Measurements from ENCODE around the gene SERTAD1. TPM values are rescaled to one million over a fixed set of nuclear protein-coding genes. Genes with fewer than 3 reads are reported as not detected.

Gene SERTAD1, protein sequence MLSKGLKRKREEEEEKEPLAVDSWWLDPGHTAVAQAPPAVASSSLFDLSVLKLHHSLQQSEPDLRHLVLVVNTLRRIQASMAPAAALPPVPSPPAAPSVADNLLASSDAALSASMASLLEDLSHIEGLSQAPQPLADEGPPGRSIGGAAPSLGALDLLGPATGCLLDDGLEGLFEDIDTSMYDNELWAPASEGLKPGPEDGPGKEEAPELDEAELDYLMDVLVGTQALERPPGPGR
- total RNA-seq, result 21.4 and 23.4 TPM in 2 replicates

DNA sequence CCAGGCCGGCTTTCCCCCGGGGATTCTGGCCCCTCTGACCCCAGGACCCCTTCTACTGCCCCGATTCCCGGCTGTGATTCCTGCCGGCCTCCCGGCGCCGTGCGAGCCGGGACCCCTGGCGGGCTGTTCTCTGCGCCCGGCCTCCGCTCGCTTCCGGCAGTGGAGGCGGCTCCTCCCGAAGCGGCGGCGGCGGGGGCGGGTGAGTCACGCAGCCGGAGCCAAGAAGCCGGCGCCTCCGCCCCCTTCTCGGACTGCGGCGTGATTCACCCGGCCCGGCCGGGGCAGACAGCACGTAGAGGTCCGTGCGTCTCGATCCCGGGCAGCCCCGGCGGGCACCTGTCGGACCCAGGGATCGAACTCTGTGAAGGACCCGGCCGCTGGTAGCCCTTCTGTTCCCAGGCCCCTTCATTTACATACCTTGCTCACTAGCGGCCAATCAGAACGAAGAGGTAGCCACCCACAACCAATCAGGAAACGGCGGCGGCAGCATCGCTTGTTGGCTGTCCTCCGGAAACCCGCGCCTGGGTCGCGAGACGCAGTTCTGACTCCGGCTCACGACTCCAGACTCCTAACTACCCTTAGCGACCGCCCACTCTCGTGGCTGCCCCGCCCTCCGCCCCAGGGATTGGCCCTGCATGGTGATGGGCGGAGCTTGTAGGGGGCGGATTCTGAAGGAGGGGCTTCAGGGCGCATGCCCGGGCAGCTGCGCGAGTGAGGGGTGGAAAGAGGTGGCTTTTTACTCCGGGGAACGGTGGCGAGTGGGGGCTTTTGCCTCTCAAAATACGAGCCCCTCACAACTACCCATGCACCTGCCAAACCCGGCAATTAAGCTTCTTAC lies at the start of gene SERTAD1:
SERTAD1 (minus strand) TSS at position 543 of the 838 bp plus-strand sequence. CDS start 2,446 bp downstream, outside the sequence.

DNA sequence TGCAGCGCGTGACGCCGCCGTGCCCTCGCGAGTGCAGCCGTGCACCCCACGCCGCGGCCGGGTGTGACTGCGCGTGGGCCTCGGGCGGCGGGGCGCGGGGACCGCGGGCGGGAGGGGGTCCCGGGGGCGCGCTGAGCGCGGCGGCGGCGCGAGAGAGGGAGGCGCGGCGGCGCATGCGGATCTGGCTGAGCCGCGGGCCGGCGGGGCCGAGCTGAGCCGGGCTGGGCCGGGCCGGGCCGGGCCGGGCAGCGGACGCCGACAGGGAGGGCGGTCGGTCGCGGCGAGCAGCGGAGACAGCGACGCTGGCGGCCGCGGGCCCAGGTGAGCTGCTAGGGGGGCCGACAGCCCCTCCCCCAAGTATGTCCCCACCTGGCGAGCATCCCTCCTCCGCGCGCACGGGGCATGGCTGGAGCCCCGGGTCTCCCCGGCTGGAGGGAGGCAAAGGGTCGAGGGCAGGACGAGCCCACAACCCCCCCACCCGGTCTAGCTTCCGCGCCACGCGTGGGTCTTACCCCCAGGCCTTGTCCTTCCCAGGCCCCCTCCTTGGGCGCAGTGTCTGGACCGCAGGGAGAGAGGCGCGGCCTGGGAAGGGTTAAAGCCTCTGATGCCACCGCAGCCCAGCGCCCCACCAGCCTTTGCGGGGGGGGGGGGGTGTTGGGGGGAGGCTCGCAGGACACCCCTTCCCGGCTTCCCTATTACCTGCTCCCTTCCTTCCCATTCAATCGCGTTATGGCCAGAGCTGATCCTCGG lies 41.4 kb upstream of the SERTAD1 start, which contains the start of gene SPTBN4:
SPTBN4 (plus strand) TSS at position 17 of the 750 bp plus-strand sequence. CDS start 5,621 bp downstream, outside the sequence.

DNA sequence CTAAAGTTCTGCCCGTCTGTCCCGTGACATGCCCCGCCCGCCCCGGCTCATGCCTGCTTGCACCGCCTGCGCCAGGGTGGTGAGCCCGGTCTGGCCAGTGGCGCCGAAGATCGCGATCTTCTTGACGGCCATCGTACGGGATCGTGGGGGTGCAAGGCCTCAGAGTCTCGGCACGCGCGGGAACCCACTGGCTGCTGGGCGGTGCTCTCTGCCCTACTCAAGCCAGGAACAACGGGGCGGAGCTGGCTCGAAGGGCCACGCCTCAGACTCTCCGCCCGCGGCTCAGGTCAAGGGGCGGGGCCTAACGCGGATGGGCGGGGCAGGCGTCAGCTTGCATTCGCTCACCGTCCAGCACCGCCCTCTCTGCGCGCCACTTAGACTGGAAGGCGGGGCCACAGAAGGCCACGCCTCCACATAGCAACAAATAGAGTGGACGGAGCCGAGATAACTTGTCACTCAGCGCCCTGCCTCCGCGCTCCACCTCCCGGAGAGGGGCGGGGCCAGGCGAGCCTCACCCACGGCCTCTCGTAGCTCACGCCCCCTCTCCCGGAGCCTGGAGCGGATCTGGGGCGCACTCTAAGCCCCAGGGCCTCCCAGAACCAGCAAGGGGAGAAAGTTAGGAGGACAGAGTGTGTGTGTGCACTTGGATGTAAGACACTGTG lies 39.9 kb upstream of the SERTAD1 start, which contains the start of gene BLVRB:
BLVRB (minus strand) TSS at position 189 of the 662 bp plus-strand sequence; CDS start at position 132, 57 bp downstream.

DNA sequence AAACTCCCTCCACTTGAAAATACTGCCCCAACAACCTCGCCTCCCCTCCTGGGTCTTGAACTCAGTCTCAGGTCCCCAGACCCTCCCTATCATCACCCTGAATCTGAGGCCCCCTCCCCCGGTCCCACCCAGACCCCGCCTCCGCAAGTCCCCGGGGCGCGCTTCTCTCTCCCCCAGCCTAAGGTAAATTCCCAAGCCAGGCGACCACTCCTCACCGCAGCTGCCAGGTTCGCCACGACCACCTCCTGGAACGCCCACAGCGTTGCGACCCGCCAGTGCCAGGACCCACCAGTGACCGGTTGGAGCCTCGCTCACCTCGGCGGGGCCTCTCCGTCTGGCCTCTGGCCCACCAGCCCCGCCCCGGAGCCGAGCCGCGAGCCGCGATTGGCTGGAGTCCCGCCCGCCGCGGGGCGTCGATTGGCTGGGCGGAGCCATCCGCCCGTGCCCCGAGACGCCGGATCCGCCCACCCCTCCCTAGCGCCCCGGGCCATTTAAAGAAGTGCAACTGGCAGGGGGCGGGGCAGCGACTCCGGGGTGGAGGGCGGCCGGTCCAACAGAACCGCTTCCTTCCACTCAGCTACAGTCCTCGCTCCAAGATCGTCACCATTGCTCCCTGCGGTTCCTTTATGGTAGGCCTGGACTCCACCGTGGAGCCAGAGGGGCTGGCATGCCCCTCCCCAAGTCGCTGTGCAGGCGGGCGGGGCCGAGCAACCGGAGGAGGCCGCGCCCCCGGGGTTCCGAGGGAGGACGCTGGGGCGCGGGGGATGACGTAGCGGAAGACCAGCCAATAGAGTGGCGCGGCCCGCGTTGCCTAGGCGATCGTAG lies 18.4 kb upstream of the SERTAD1 start, which contains the start of gene SERTAD3:
SERTAD3 (minus strand) TSS at position 336 of the 825 bp plus-strand sequence. CDS start 2,255 bp downstream, outside the sequence.

DNA sequence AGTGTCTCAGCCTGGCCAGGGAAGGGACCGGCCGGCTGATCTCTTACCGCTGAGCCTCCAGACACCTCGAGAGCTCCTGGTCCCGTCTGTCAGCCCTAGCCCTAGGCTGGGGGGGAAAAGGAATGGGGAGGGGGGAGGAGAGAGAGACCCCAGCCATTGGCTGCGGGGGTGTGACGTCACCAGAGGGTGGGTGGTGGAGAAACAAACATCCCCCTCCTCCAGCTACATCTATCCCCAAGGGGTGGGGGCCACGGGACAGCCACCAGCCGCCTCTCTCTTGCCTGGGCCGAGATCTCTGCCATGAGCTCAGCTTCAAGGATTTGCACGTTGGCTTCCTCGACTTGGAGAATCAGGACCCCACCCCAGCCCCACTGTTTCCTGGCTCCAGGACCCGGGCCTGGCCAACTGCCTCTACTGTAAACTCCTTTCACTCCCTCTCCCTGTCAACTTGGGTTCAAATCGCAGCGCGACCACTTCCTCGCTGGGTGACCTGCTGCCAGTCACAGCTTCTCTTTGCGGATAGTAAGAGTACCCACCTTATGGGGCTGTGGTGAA lies 12.4 kb downstream of the SERTAD1 start, which contains the start of gene PRX:
PRX (minus strand) TSS at position 88 of the 555 bp plus-strand sequence. CDS start 5,446 bp downstream, outside the sequence.

DNA sequence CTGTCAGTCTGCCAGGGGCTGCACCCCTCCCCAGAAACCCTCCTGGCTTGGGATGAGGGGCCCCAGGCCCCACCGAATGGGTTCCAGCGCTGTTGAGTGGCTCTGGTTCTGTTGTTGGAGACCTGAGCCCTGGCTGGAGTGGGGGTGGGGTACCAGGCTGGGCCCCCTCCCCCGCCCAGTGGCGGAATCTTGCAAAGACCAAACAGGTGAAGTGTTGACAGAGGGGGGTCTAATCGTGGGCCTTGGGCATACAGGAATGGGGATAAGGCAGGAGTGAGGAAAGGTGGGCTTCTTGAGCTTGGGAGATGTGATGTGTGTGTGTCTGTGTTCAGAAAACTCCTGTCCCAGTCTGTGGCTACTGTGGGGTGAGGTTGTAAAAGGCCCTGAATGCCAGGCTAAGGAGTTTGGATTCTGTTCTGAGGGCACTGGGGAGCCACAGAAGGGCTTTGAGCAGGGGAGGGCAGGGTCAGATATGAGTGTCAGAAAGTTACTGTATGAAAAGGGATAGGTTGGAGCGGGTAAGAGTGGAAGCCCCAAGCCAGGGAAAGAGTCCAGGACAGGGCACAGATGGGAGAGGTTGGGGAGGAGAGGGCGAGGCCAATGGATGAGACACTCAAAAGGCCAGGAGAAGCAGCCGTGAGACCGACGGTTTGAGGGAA lies 35.6 kb downstream of the SERTAD1 start, which contains the start of gene HIPK4:
HIPK4 (minus strand) TSS at position 98 of the 659 bp plus-strand sequence. CDS start 279 bp downstream, outside the sequence.

Other genes with a start within 250 kb of the SERTAD1 start
- gene MAP3K10, start 234.6 kb downstream of the SERTAD1 start, total RNA-seq, result 8.4 and 12.7 TPM in 2 replicates
- gene TTC9B, start 207.6 kb downstream of the SERTAD1 start, total RNA-seq, result not detected in 2 replicates
- gene CCNP, start 199.3 kb downstream of the SERTAD1 start, total RNA-seq, result 0.12 and 0.22 TPM in 2 replicates
- 104 and 105 TPM in 2 replicates for gene AKT2, start 140.6 kb downstream of the SERTAD1 start, total RNA-seq
- 5.5 and 8.0 TPM in 2 replicates for gene C19orf47, start 77.6 kb downstream of the SERTAD1 start, total RNA-seq
- 127 and 267 TPM in 2 replicates for gene PLD3, start 77.3 kb downstream of the SERTAD1 start, total RNA-seq
- 0.33 TPM in 1 of 2 replicates, not detected in the other for gene HIPK4, start 35.8 kb downstream of the SERTAD1 start, total RNA-seq
- 1.4 and 3.9 TPM in 2 replicates for gene PRX, start 12.6 kb downstream of the SERTAD1 start, total RNA-seq
- gene SERTAD3, start 18.3 kb upstream of the SERTAD1 start, total RNA-seq, result 19.6 and 26.1 TPM in 2 replicates
- 106 and 138 TPM in 2 replicates for gene BLVRB, start 39.8 kb upstream of the SERTAD1 start, total RNA-seq
- 4.4 and 7.4 TPM in 2 replicates for gene SPTBN4, start 41.0 kb upstream of the SERTAD1 start, total RNA-seq
- 32.9 and 34.4 TPM in 2 replicates for gene SHKBP1, start 150.9 kb upstream of the SERTAD1 start, total RNA-seq
- gene LTBP4, start 175.4 kb upstream of the SERTAD1 start, total RNA-seq, result 25.6 and 38.9 TPM in 2 replicates